ENCODE data around the gene PLCG2.
"Not testable (repeated sequence)": the region's sequence is repeated elsewhere in the genome, so short reads cannot be mapped to it uniquely, and the experiment has no call there.

PLCG2 gene

DNA sequence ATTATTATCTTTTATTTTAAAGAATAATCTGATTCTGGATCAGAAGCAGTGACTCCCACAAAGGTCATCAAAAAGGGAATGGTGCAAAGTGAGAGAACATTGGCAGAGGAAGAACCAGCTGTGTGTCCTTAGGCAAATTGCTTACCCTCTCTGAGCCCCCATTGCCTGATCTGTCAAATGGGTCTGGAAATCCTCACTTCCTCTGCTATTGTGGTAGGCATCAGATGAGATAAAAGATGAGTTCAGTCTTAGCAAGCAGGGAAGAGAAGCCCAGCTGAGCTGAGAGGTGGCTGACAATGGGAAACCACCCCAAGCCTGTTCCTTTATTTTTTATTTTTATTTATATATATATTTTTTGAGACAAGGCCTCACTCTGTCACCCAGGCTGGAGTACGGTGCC, 24.2 kb upstream of the PLCG2 start:
- no peak for DNase-seq (ENCODE audit: low read depth in 2 of 2)

DNA sequence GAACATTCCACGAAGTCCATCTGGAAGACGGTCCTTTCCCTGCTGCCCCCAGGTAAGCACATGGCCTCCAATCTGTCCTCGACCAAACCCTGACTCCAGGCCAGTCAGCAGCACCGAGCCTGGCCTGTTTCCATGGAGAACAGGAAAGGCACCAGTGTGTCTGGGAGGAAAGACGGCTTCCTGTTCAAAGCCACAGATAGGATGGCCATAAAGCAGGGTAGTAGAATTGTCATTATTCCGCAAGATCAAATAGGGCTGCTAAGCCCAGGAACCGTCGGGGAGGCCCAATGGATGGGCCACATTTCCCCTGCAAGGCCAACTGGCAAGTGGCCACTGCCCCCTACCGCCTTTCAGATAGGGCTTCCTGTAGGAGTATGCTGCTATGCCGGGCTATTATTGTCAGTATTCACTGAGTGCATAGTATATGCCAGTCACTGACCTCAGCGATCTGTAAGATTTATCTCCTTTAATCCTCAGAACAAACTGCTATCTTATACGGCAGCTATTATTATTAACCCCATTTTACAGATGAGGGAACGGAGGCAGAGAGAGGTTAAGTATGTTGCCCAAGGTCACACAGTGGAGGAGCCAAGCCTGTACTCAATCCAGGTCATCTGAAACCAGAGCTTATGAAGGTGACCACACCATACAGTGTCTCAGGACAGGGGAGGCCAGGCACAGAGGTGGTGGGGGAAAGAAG, 23.0 kb upstream of the PLCG2 start:
- no peak for DNase-seq (ENCODE audit: low read depth in 2 of 2)

DNA sequence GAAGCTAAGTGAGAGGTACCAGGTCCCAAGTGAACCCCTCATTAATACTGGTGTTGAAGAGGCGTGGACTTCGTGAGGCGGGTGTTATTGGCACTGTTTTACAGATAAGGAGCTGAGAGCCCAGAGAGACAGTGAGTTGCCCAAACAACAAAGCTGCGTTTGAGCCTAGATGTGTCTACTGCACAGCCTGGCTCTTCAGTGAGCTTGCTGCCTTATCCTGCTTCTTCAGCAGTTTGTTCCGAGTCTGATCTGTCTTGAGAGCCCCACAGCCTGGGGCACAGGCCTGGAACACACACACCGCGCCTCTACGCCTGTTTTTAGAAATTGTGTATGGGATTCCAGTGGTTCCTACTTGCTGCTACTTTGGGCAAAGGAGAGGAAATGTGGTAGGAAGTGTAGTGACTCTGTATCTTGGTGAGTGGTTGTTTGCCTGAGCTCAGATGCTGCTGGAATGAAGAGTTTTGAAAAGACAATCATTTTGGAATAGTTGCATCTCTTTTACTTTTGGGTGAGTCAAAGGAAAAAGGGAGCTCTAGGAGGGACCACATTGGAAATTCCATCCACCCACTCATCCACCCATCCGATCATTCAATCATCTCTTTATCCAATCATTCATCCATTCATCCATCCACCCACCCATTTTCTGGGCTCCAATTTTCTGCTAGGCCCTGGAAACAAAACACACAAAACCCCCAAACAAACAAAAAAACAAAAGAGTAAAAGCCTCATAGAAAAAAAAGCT, 22.3 kb upstream of the PLCG2 start:
- DNase-seq (ENCODE audit: low read depth in 2 of 2) = no peak

DNA sequence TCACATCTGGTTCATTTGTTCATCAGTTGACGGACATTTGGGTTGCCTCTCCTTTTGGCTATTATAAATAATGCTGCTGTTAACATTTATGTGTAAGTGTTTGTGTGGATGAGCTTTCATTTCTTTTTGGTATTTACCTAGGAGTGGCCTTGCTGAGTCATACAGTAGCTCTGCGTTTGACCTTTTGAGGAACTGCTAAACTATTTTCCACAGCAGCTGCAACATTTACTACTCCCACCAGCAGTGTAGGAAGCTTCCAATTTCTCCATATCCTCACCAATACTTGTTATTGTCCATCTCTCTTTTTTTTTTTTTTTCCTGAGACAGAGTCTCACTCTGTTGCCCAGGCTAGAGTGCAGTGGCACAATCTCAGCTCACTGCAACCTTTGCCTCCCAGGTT, 20.7 kb upstream of the PLCG2 start:
- no peak for DNase-seq (ENCODE audit: low read depth in 2 of 2)

DNA sequence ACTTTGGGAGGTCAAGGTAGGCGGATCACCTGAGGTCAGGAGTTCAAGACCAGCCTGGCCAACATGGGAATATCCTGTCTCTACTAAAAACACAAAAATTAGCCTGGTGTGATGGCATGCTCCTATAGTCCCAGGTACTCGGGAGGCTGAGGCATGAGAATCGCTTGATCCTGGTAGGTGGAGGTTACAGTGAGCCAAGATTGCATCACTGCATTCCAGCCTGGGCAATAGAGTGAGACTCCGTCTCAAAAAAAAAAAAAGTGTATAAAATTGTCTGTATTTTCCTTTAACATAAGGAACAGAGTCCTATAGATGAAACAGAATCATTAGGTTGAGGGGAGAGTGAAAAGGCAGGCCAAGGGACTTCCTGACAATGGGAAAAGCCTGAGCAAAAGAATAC, 16.8 kb upstream of the PLCG2 start:
- not testable (repeated sequence) for DNase-seq (ENCODE audit: low read depth in 2 of 2)

GRCh38 chr16:81765111-81765919, 13.8 kb upstream of the PLCG2 start:
- DNase-seq (ENCODE audit: low read depth in 2 of 2) = no peak

- DNase-seq (ENCODE audit: low read depth in 2 of 2) = no peak
These were observed 13.1 kb upstream of the PLCG2 start for GRCh38 chr16:81765969-81766368.

DNA sequence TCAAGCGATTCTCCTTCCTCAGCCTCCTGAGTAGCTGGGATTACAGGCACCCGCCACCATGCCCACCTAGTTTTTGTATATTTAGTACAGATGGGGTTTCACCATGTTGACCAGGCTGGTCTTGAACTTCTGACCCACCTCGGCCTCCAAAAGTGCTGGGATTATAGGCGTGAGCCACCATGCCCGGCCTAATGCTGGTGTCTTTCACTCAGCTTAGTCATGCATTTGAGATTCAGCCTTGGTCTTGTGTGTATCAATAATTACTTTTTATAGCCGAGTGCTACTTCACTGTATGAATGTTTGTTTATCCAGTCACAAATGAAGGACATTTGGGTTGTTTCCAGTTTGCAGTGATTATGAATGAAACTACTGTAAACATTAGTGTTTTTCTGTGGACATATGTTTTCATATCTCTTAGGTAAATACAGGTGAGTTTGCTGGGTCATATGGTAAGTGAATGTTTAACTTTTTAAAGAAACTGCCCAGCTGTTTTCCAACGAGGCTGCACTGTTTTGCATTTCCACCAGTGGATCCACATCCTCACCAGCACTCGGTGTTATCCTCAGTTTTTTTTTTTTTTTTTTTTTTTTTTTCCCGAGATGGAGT, 11.0 kb upstream of the PLCG2 start:
- no peak for DNase-seq (ENCODE audit: low read depth in 2 of 2)

DNA sequence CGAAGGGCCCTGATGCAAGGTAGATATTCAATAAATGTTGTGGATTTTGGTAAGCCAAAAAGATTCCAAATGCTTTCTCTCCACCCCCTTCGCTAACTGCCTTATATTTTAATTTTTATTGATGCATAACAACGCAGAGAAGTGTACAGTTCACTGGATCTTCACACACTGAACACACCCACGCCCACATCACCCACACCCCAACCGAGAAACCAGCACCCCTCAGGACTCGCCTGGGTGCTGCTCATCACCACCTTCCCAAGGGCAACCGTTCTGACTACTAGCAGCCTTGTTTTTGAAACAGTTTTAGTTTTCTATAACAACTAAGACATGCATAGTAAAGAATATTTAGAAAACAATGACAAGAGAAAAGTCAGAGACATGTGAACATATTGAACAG, 9.1 kb upstream of the PLCG2 start:
- DNase-seq (ENCODE audit: low read depth in 2 of 2) = no peak

GRCh38 chr16:81774348-81774747, 4.7 kb upstream of the PLCG2 start:
- no peak for DNase-seq (ENCODE audit: low read depth in 2 of 2)

GRCh38 chr16:81775570-81775969, 3.5 kb upstream of the PLCG2 start:
- no peak for DNase-seq (ENCODE audit: low read depth in 2 of 2)

DNA sequence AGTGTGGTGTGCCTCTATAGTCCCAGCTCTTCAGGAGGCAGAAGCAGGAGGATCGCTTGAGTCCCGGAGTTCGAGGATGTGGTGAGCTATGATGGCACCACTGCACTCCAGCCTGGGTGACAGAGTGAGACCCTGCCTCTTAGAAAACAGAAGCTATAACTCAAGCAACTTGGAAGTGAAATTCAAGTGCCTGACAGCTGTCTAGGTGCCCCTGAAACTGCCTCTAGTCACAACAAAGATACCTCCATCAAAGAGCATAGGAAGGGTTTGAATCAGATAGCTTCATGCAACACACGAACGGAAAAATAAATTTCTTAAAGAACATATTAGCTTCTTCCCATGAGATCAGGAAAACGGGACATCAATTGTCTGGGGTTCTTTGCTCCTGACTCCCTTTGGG, 860 bp upstream of the PLCG2 start:
- no peak for DNase-seq (ENCODE audit: low read depth in 2 of 2)

- DNase-seq (ENCODE audit: low read depth in 2 of 2) = no peak
These were observed 637 bp downstream of the PLCG2 start for GRCh38 chr16:81779536-81780320.

GRCh38 chr16:81780350-81780749, 1.3 kb downstream of the PLCG2 start:
- no peak for DNase-seq (ENCODE audit: low read depth in 2 of 2)

DNA sequence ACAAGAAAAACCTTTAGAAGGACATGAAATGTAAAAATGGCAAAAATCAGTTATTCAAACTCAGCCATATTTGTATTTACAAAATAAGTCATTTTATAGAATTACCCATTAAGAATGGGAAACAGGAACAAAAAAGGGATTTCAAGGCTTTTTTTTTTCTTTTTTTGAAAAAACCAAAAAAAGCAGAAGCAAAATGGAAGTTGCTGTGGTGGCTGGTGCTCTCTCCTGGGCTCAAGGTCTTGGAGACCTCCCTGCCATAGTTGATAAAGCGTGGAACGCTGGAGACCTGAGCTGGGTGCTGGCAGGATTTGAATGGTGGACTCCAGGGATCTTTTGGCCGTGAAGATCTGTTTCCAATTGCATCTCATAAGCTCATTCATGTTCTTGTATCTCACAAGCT, 3.1 kb downstream of the PLCG2 start:
- DNase-seq (ENCODE audit: low read depth in 2 of 2) = no peak

DNA sequence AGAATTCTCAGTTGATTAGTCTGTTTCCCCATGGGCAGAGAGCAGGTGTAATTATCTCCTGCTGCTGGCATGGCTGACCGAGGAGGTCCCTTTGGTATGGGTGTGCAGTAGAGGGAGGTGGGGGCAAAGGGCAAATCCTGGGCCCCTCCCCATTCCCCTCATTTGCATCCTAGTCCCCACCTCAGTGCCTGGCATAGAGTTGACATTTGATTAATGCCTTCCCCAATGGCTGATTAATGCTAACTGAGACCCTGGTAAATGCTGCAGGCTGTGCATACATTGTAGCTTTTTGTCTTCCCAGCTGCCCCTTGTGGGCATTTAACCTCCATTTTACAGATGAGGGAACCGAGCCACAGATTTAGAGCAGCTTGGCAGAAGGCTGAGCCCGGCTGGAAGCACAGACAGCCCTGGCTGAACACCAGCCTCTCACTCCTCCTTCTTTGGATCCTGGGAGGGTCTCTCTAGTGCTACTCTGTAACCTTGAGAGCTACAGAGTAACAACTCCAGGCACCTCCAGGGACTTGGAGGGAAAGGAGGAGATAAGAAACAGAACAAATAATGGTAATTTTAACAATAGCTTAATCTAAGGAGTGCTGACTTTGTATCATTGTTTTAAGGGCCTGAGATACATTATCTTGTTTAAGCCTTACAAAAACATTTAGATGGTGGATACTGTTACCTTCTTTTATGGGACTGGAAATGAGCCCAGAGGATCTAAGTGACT, 5.1 kb downstream of the PLCG2 start:
- no peak for DNase-seq (ENCODE audit: low read depth in 2 of 2)

- no peak for DNase-seq (ENCODE audit: low read depth in 2 of 2)
These were observed 6.2 kb downstream of the PLCG2 start for GRCh38 chr16:81785138-81785924.

DNA sequence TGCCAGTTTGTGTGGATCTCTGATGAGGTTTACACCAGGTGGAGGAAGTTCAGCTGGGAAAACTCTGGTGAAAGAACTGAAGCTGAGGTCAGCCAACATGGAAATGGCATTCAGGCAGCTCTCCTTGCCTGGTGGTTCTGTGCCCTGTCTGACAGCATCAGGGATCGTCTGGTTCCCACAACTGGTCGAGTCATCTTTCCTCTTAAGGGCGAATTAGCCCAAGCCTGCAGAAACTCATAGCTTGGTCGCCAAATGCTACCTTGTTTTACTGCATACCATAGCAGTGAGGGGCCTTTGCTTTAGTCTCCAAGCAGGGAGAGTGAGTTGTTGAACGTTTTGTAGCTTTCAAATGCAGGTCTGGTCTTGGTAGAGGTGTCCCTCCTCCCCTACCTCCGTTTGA, 7.2 kb downstream of the PLCG2 start:
- no peak for DNase-seq (ENCODE audit: low read depth in 2 of 2)

DNA sequence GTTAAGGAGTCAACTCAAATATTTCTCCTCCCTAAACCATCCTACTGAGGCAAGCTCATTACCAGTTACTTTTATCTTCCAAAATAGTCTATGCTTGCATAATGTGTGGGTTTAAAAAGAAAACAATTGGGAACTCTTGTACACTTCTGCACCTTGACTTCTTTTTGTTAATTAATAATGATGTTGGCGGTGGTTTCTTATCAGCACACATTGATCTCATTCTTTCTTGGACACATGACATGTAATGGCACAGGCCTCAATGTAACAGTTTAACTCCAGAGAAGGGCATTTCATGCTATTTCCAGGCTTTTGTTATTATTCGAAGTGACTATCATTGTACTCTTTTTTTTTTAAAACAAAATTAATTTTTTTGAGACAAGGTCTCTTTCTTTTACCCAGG, 7.8 kb downstream of the PLCG2 start:
- DNase-seq (ENCODE audit: low read depth in 2 of 2) = no peak

GRCh38 chr16:81787659-81788058, 8.6 kb downstream of the PLCG2 start:
- no peak for DNase-seq (ENCODE audit: low read depth in 2 of 2)

Measured in activated CD4-positive, alpha-beta T cell treated with anti-CD3 and anti-CD28 coated beads for 24 hours (primary cell).